Endothelial cell of umbilical vein (primary cell): ENCODE data around the gene RAB24.

Experiments used
- CTCF ChIP-seq, 2 donors: IDR thresholded peaks; 1 replicate in 1 of 2; 2 replicates in 1 of 2; pipeline ENCODE4 v1.5.1; 2011; ENCODE audit warnings: low read length in 2 of 2, mild to moderate bottlenecking in 2 of 2, moderate library complexity in 2 of 2, control low read depth in 1 of 2, inconsistent platforms in 1 of 2, low read depth in 1 of 2; ENCODE audit not compliant: insufficient read depth in 1 of 2; ENCODE audit errors: extremely low read depth in 1 of 2
- EZH2 ChIP-seq: IDR thresholded peaks from 2 replicates; pipeline ENCODE4 v1.6.1; 2012; ENCODE audit warnings: borderline replicate concordance, low read depth, mild to moderate bottlenecking, moderate library complexity, low read length, inconsistent platforms; ENCODE audit not compliant: severe bottlenecking
- FOS ChIP-seq: IDR thresholded peaks from 2 replicates; pipeline ENCODE4 v1.6.1; 2011; ENCODE audit warnings: mild to moderate bottlenecking, low read length, moderate library complexity, borderline replicate concordance; ENCODE audit not compliant: insufficient read depth
- GATA2 ChIP-seq: IDR thresholded peaks from 2 replicates; pipeline ENCODE4 v1.7.0; 2011; ENCODE audit warnings: low read depth, mild to moderate bottlenecking, moderate library complexity, mixed read lengths, low read length; ENCODE audit not compliant: insufficient read length, insufficient read depth
- POLR2AphosphoS5 ChIP-seq: IDR thresholded peaks from 2 replicates; pipeline ENCODE4 v1.6.1; 2012; ENCODE audit warnings: low read depth, mild to moderate bottlenecking, control low read depth, low read length, moderate library complexity; ENCODE audit not compliant: insufficient read depth

DNA sequence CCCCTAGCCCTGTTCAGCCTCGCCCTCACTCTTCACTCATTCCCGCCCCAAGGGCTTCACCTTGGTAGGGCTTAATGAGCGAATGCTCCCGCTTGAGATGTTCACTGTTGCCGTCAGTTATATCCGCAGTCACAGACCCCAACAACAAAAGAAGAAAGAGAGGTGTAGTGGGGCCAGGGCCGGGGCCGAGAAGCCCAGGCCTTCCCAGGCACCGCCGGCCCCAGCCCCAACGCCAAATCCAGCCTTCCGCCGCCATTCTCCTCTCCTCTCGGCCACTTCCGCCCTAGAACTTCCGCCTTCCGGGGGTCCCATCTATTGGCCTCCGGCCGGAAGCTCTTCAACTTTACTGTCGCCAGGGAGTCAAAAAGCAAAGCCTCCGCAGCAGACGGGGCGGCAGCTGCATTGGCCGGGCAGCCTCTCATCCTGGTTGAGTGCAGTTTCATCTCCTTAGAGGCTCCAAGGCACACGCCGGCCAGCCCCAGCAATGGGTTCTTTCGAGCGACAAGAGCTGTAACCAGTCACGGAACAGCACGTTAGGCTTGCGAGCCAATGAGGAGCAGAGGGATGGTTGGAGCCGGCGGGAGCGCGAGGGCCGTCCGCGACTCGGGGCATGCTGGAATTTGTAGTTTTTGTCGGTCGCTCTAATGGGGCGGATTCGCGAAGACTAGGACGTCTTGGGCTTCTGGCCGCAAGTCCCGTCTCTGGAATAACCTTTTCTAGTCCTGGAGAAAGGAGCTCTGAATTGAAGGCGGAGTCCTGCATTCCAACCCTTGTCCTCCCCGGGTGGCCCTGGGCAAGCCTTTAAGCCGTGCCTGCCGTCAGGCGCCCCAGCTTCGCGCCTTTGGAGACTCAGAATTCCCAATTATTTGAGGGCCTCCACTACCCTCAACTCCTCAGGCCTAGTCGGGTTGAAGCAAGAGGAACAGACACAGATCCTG lies 48.1 kb upstream of the RAB24 start, which contains the start of gene LMAN2:
- TF ChIP-seq CTCF (IDR thresholded peaks at IDR 0.05; ENCODE audit: extremely low read depth in 1 of 2, insufficient read depth in 1 of 2, low read depth in 1 of 2, low read length in 2 of 2), result no peak
- TF ChIP-seq POLR2AphosphoS5, result peak; percentile 76
- TF ChIP-seq EZH2, result no peak
- TF ChIP-seq GATA2, result no peak
- no peak for TF ChIP-seq FOS
